B cell (primary cell): ENCODE measurements around the gene PYGO2.

Source experiments
- CTCF ChIP-seq: fragments of 200-600 bp; IDR thresholded peaks from one replicate; pipeline ENCODE4 v1.8.0; 2022; ENCODE audit warnings: antibody characterized with exemption, mild to moderate bottlenecking
- EZH2 ChIP-seq: IDR thresholded peaks from 2 replicates; pipeline ENCODE4 v1.6.1; 2012; ENCODE audit warnings: borderline replicate concordance, low read depth, mild to moderate bottlenecking, moderate library complexity, low read length; ENCODE audit not compliant: insufficient read depth, poor library complexity, severe bottlenecking

- no peak for TF ChIP-seq CTCF
- TF ChIP-seq EZH2 = no peak
Observed at GRCh38 chr1:155011004-155011416, 49.4 kb upstream of the PYGO2 start.
